HG03108 (cell line): Measurements from ENCODE around the gene ACSF2.

Experiments used
- ATAC-seq: cut with Tn5 transposase; IDR thresholded peaks from one replicate; pipeline ENCODE4 v1.9.1; 2021; ENCODE audit warnings: moderate library complexity; ENCODE audit not compliant: unreplicated experiment

The ACSF2 gene

GRCh38 chr17:50476545-50477315, 50.7 kb downstream of the ACSF2 start:
- no peak for ATAC-seq

GRCh38 chr17:50477976-50478375, 52.0 kb downstream of the ACSF2 start:
- ATAC-seq, result no peak

- ATAC-seq, result peak; percentile 85
These were observed 52.7 kb downstream of the ACSF2 start, which contains the start of gene RSAD1 for GRCh38 chr17:50478391-50479381. Gene RSAD1 (plus strand): TSS chr17:50478860. CDS start chr17:50478885, 25 bp downstream.

- ATAC-seq, result no peak
These were observed 53.6 kb downstream of the ACSF2 start for GRCh38 chr17:50479522-50480141.

GRCh38 chr17:50480142-50480764, 54.2 kb downstream of the ACSF2 start:
- no peak for ATAC-seq

- ATAC-seq, result no peak
These were observed 55.0 kb downstream of the ACSF2 start for GRCh38 chr17:50480854-50481490.

- ATAC-seq, result no peak
These were observed 55.6 kb downstream of the ACSF2 start for GRCh38 chr17:50481648-50482047.

- ATAC-seq, result no peak
These were observed 56.1 kb downstream of the ACSF2 start for GRCh38 chr17:50482110-50482509.

GRCh38 chr17:50482516-50482915, 56.5 kb downstream of the ACSF2 start:
- ATAC-seq, result no peak

- ATAC-seq, result no peak
These were observed 57.2 kb downstream of the ACSF2 start for GRCh38 chr17:50483266-50483665.

- ATAC-seq, result no peak
These were observed 58.6 kb downstream of the ACSF2 start for GRCh38 chr17:50484386-50485155.

GRCh38 chr17:50487213-50488096, 61.4 kb downstream of the ACSF2 start:
- ATAC-seq, result no peak

- ATAC-seq, result no peak
These were observed 62.9 kb downstream of the ACSF2 start for GRCh38 chr17:50488880-50489279.

GRCh38 chr17:50491505-50491904, 65.5 kb downstream of the ACSF2 start:
- ATAC-seq, result no peak

GRCh38 chr17:50492214-50492613, 66.2 kb downstream of the ACSF2 start:
- no peak for ATAC-seq

GRCh38 chr17:50493744-50494143, 67.7 kb downstream of the ACSF2 start:
- no peak for ATAC-seq

GRCh38 chr17:50495217-50495823, 69.3 kb downstream of the ACSF2 start:
- ATAC-seq, result no peak

- no peak for ATAC-seq
These were observed 69.9 kb downstream of the ACSF2 start for GRCh38 chr17:50495918-50496317.
